Mesenchymal stem cell (in vitro differentiated cells and primary cell): Measurements from ENCODE around the gene CYP4F22.

ENCODE experiments used
- DNase-seq: peaks from one replicate; pipeline ENCODE4 v3.0.0-alpha.2; 2013
- H2AFZ ChIP-seq: one replicate; pipeline ENCODE4 v1.6.1; 2013; ENCODE audit warnings: low read depth, mild to moderate bottlenecking, control low read depth, inconsistent platforms, low read length, moderate library complexity
- H2AK5ac ChIP-seq: 2 replicates; pipeline ENCODE4 v1.6.1; 2013; ENCODE audit warnings: low read length, moderate library complexity, mild to moderate bottlenecking, inconsistent platforms; ENCODE audit not compliant: severe bottlenecking
- H2BK120ac ChIP-seq: one replicate; pipeline ENCODE4 v1.6.1; 2013; ENCODE audit warnings: low read depth, mild to moderate bottlenecking, inconsistent platforms, low read length, moderate library complexity
- H2BK12ac ChIP-seq, 2 experiments: one replicate each; pipeline ENCODE4 v1.6.1; 2013; ENCODE audit warnings: inconsistent platforms in 2 of 2, low read length in 2 of 2, mild to moderate bottlenecking in 2 of 2, moderate library complexity in 2 of 2, control low read depth in 1 of 2
- H2BK15ac ChIP-seq: one replicate; pipeline ENCODE4 v1.6.1; 2013; ENCODE audit warnings: mild to moderate bottlenecking, low read depth, inconsistent platforms; ENCODE audit not compliant: poor library complexity, severe bottlenecking
- H2BK5ac ChIP-seq: 2 replicates; pipeline ENCODE4 v1.6.1; 2013; ENCODE audit warnings: low read depth, mild to moderate bottlenecking, low read length, control low read depth, inconsistent platforms; ENCODE audit not compliant: poor library complexity, severe bottlenecking
- H3K14ac ChIP-seq, 2 experiments: one replicate each; pipeline ENCODE4 v1.6.1; 2013; ENCODE audit warnings: inconsistent platforms in 2 of 2, low read length in 2 of 2, control low read depth in 1 of 2, mild to moderate bottlenecking in 1 of 2, moderate library complexity in 1 of 2
- H3K18ac ChIP-seq, 2 experiments: one replicate each; pipeline ENCODE4 v1.6.1; 2013; ENCODE audit warnings: inconsistent platforms in 2 of 2, low read length in 2 of 2, control low read depth in 1 of 2, low read depth in 1 of 2, mild to moderate bottlenecking in 1 of 2
- H3K23ac ChIP-seq, 2 experiments: one replicate each; pipeline ENCODE4 v1.6.1; 2013; ENCODE audit warnings: inconsistent platforms in 2 of 2, low read length in 2 of 2, mild to moderate bottlenecking in 2 of 2, moderate library complexity in 2 of 2, control low read depth in 1 of 2
- H3K27ac ChIP-seq: 2 replicates; pipeline ENCODE4 v1.5.1; 2013; ENCODE audit warnings: mild to moderate bottlenecking, moderate library complexity, low read length, control low read depth, inconsistent platforms; ENCODE audit not compliant: poor library complexity, severe bottlenecking
- H3K27me3 ChIP-seq, 2 experiments: 2 replicates each; pipeline versions ENCODE4 v1.6.1 to v1.7.0; 2013; ENCODE audit warnings: low read length in 2 of 2, mild to moderate bottlenecking in 2 of 2, moderate library complexity in 2 of 2, control low read depth in 1 of 2, inconsistent platforms in 1 of 2; ENCODE audit not compliant: control insufficient read depth in 1 of 2, insufficient read depth in 1 of 2
- H3K36me3 ChIP-seq, 2 experiments: 2 replicates each; pipeline versions ENCODE4 v1.6.1 to v1.7.0; 2013; ENCODE audit warnings: low read length in 2 of 2, control low read depth in 1 of 2, inconsistent platforms in 1 of 2, low read depth in 1 of 2, mild to moderate bottlenecking in 1 of 2; ENCODE audit not compliant: insufficient read depth in 2 of 2, control insufficient read depth in 1 of 2
- H3K4ac ChIP-seq, 2 experiments: one replicate each; pipeline ENCODE4 v1.6.1; 2013; ENCODE audit warnings: inconsistent platforms in 2 of 2, low read length in 2 of 2, mild to moderate bottlenecking in 2 of 2, moderate library complexity in 2 of 2, control low read depth in 1 of 2, low read depth in 1 of 2
- H3K4me1 ChIP-seq: 2 replicates; pipeline ENCODE4 v1.6.1; 2013; ENCODE audit warnings: low read depth, low read length, control low read depth; ENCODE audit not compliant: control insufficient read depth, insufficient read depth
- H3K4me2 ChIP-seq: 2 replicates; pipeline ENCODE4 v1.6.1; 2013; ENCODE audit warnings: low read length, mild to moderate bottlenecking, inconsistent platforms; ENCODE audit not compliant: poor library complexity, severe bottlenecking
- H3K4me3 ChIP-seq, 2 experiments: 2 replicates each; pipeline versions ENCODE4 v1.5.1 to v1.7.0; 2013; ENCODE audit warnings: low read length in 2 of 2, mild to moderate bottlenecking in 2 of 2, control low read depth in 1 of 2, low read depth in 1 of 2; ENCODE audit not compliant: insufficient read depth in 1 of 2
- H3K79me1 ChIP-seq: replicated peaks from 2 replicates; pipeline ENCODE4 v1.6.1; 2013; ENCODE audit warnings: mild to moderate bottlenecking, control low read depth, low read length, inconsistent platforms; ENCODE audit not compliant: poor library complexity, severe bottlenecking
- H3K9ac ChIP-seq: 2 replicates; pipeline ENCODE4 v1.7.0; 2013; ENCODE audit warnings: mild to moderate bottlenecking, low read length, moderate library complexity
- H3K9me3 ChIP-seq: 2 replicates; pipeline ENCODE4 v1.7.0; 2013; ENCODE audit warnings: mild to moderate bottlenecking, low read length; ENCODE audit not compliant: control insufficient read depth
- H4K8ac ChIP-seq: one replicate; pipeline ENCODE4 v1.6.1; 2013; ENCODE audit warnings: inconsistent platforms, mild to moderate bottlenecking, low read length, moderate library complexity
- H4K91ac ChIP-seq: one replicate; pipeline ENCODE4 v1.6.1; 2013; ENCODE audit warnings: mild to moderate bottlenecking, low read length, inconsistent platforms
- WGBS: methylation state at CpG from one replicate; pipeline ENCODE4 v1.1.7; 2013; ENCODE audit warnings: mixed read lengths; 5-methylcytosine and 5-hydroxymethylcytosine counted together

The CYP4F22 gene

DNA sequence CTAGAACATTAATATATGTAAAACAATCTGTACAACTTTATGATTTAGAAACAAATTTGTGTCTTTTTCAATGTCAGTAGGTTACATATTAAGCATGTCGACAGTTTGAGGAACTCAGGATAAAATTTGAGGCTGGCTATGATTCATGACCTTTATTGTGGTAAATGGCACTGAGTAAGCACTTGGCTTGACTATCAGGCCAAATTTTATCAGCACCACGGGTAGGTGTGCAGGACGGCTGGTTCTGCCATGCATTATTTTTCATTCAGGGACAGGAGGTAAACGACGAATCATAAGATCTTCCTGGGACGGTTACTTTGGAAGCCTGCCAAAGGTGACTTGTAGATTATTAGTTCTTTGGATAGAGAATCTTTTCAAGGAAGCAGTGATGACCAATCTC, 86.7 kb downstream of the CYP4F22 start:
- no peak overlapping the region for H2BK5ac ChIP-seq
- no peak overlapping the region for H3K27ac ChIP-seq
- no peak overlapping the region for H4K8ac ChIP-seq
- H3K4ac ChIP-seq = no peak overlapping the region
- no peaks in the 10 kb centered on the region for H3K79me1 ChIP-seq
- H3K14ac ChIP-seq = no peak overlapping the region
- no peak overlapping the region for H2AK5ac ChIP-seq
- H4K91ac ChIP-seq = no peak overlapping the region
- H2BK12ac ChIP-seq = no peak overlapping the region
- no peaks in the 10 kb centered on the region for H3K36me3 ChIP-seq
- 54% methylated on average over 6 of the region's 6 CpGs for WGBS
- H3K23ac ChIP-seq = no peak overlapping the region
- no peaks in the 10 kb centered on the region for H3K9me3 ChIP-seq
- H2BK120ac ChIP-seq = no peak overlapping the region
- no peak overlapping the region for H3K9ac ChIP-seq
- H3K4me3 ChIP-seq = no peak overlapping the region
- H2BK15ac ChIP-seq = no peak overlapping the region
- no peak for DNase-seq
- H3K4me1 ChIP-seq = no peaks in the 10 kb centered on the region
- H3K27me3 ChIP-seq = peaks cover 0 to 1% of the 10 kb centered on the region in 2 experiments
- no peak overlapping the region for H3K4me2 ChIP-seq
- no peak overlapping the region for H2AFZ ChIP-seq
- no peak overlapping the region for H3K18ac ChIP-seq
